Measurements from ENCODE around the gene STBD1. TPM values are rescaled to one million over a fixed set of nuclear protein-coding genes. Genes with fewer than 3 reads are reported as not detected.

Gene STBD1
- total RNA-seq, 3 donors from 2014 or later: 7.3 to 24.0 (median 8.8) TPM

DNA sequence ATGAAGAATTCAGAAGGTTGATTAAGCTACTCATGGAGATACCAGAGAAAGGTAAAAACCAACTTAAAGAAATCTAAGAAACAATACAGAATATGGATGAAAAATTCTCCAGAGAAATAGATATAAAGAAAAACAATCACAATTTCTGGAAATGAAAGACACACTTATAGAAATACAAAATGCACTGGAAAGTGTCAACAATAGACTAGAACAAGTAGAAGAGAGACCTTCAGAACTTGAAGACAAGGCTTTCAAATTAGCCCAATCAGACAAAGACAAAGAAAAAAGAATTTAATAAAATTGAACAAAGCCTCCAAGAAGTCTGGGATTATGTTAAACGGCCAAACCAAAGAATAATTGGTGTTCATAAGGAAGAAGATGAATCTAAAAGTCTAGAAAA, 9.6 kb downstream of the STBD1 start:
- Histone ChIP-seq H3K4me1 (no peaks in the 10 kb centered on the region), H3K4me3 (no peak overlapping the region), H3K27me3 (no peaks in the 10 kb centered on the region), H3K36me3 (no peaks in the 10 kb centered on the region), H3K9me3 (no peaks in the 10 kb centered on the region), H3K27ac (no peak overlapping the region)
- intact Hi-C loops (cut with DNase I; ENCODE audit: low total_unique reads): no loop called here
- no peak for TF ChIP-seq POLR2AphosphoS5 (IDR thresholded peaks at IDR 0.05)
- TF ChIP-seq CTCF (IDR thresholded peaks at IDR 0.05): no peak
- TF ChIP-seq POLR2A (IDR thresholded peaks at IDR 0.05): no peak
- DNase-seq (ENCODE audit: low spot score in 2 of 2): no peak

DNA sequence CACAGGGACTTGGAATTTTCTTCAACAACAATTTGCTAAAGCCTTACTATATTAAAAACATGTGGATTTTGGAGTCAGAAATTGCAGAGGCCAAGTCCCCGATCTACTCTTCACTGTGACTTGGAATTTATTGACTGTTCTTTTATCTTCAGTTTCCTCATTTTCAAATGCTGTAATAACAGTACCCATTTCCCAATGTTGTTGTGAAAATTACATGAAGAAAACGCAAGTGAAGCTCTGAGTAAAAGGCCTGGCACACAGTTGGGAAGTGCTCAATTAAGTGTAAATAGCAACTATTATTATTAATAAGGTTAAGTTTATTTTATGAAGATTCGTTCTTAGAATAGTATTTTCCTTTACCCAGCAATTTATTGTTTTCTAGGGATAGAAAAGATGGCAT, 15.7 kb downstream of the STBD1 start:
- Histone ChIP-seq H3K36me3 (no peaks in the 10 kb centered on the region), H3K4me3 (no peak overlapping the region), H3K4me1 (no peaks in the 10 kb centered on the region), H3K27ac (no peak overlapping the region), H3K27me3 (no peaks in the 10 kb centered on the region), H3K9me3 (peaks cover 0 to 12% of the 10 kb centered on the region in 2 donors)
- no peak for DNase-seq (ENCODE audit: low spot score in 2 of 2)
- intact Hi-C loops (cut with DNase I; ENCODE audit: low total_unique reads): no loop called here
- TF ChIP-seq POLR2A (IDR thresholded peaks at IDR 0.05): no peak
- TF ChIP-seq CTCF (IDR thresholded peaks at IDR 0.05): no peak
- no peak for TF ChIP-seq POLR2AphosphoS5 (IDR thresholded peaks at IDR 0.05)

DNA sequence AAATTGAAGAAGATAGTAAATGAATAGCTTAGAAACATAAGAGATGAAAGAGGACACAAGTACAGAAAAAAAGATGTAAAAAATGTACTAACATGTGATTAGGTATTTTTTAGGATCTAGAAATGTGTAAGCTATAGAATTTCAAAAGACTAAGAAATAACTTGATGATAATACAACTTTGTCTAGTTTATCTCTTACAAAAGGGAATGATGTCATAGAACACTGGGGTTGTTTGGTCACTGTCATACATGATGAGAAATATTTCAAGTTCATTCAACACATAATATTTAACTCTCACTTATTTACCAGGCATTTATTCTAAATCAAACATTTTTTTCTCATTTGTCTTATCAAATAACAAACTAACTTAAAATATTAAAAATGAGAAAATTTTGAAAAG, 18.5 kb downstream of the STBD1 start:
- Histone ChIP-seq H3K27ac (no peak overlapping the region), H3K4me3 (no peak overlapping the region), H3K4me1 (no peaks in the 10 kb centered on the region), H3K9me3 (peaks cover 0 to 12% of the 10 kb centered on the region in 2 donors), H3K36me3 (no peaks in the 10 kb centered on the region), H3K27me3 (no peaks in the 10 kb centered on the region)
- TF ChIP-seq POLR2AphosphoS5 (IDR thresholded peaks at IDR 0.05) (no peak), POLR2A (IDR thresholded peaks at IDR 0.05) (no peak), CTCF (IDR thresholded peaks at IDR 0.05) (no peak)
- intact Hi-C loops (cut with DNase I; ENCODE audit: low total_unique reads): no loop called here
- DNase-seq (ENCODE audit: low spot score in 2 of 2): no peak

GRCh38 chr4:76326515-76326914, 20.0 kb downstream of the STBD1 start:
- H3K27ac ChIP-seq: no peak overlapping the region
- DNase-seq (ENCODE audit: low spot score in 2 of 2): no peak
- no peaks in the 10 kb centered on the region for H3K36me3 ChIP-seq
- TF ChIP-seq POLR2AphosphoS5 (IDR thresholded peaks at IDR 0.05) (no peak), POLR2A (IDR thresholded peaks at IDR 0.05) (no peak), CTCF (IDR thresholded peaks at IDR 0.05) (no peak)
- H3K27me3 ChIP-seq: no peaks in the 10 kb centered on the region
- intact Hi-C loops (cut with DNase I; ENCODE audit: low total_unique reads): no loop called here
- H3K9me3 ChIP-seq: peaks cover 0 to 12% of the 10 kb centered on the region in 2 donors
- no peak overlapping the region for H3K4me3 ChIP-seq
- no peaks in the 10 kb centered on the region for H3K4me1 ChIP-seq

DNA sequence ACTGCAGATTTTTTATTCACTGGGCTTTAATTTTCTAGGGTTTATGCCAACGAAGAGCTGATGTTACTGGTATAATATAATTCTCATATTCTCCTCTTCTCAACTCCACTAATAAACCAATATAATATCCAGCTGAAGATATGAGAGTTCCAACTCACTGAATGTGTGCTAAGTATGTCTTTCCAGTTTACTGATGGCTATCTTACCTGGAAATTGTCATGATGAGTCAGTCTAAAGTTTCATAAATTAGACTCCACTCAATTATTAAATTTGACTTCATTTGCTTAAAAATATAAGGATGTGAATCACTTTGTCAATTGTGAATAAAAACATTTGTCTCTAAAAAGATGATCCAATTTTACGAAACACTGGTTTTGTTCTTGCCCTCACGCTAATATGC, 28.4 kb downstream of the STBD1 start:
- Histone ChIP-seq H3K9me3 (no peaks in the 10 kb centered on the region), H3K27me3 (no peaks in the 10 kb centered on the region), H3K4me1 (no peaks in the 10 kb centered on the region), H3K36me3 (no peaks in the 10 kb centered on the region), H3K27ac (no peak overlapping the region), H3K4me3 (no peak overlapping the region)
- intact Hi-C loops (cut with DNase I; ENCODE audit: low total_unique reads): no loop called here
- TF ChIP-seq POLR2A (IDR thresholded peaks at IDR 0.05) (no peak), CTCF (IDR thresholded peaks at IDR 0.05) (no peak), POLR2AphosphoS5 (IDR thresholded peaks at IDR 0.05) (no peak)
- no peak for DNase-seq (ENCODE audit: low spot score in 2 of 2)
